HFFc6 (cell line): ENCODE results near the gene SEC11A. TPM values are rescaled to one million over a fixed set of nuclear protein-coding genes. Genes with fewer than 3 reads are reported as not detected.

Experiments used
- DNase-seq: peaks from one replicate; pipeline ENCODE4 v3.0.0-alpha.2; 2018
- H3K27ac Mint-ChIP-seq: 2 replicates; pipeline ENCODE4 v1.8.0; 2020; ENCODE audit warnings: mild to moderate bottlenecking, mixed read lengths
- H3K27me3 Mint-ChIP-seq: 2 replicates; pipeline ENCODE4 v1.8.0; 2021; ENCODE audit warnings: mild to moderate bottlenecking, moderate library complexity, mixed read lengths; ENCODE audit not compliant: insufficient read depth
- H3K36me3 Mint-ChIP-seq: 2 replicates; pipeline ENCODE4 v1.8.0; 2021; ENCODE audit warnings: low read depth, mixed read lengths
- H3K4me1 Mint-ChIP-seq: 2 replicates; pipeline ENCODE4 v1.8.0; 2020; ENCODE audit warnings: low read depth, mixed read lengths
- H3K4me3 Mint-ChIP-seq: 2 replicates; pipeline ENCODE4 v1.8.0; 2020; ENCODE audit warnings: mild to moderate bottlenecking, moderate library complexity, mixed read lengths
- H3K9me3 Mint-ChIP-seq: 2 replicates; pipeline ENCODE4 v1.8.0; 2020; ENCODE audit warnings: mild to moderate bottlenecking, mixed read lengths
- CTCF ChIP-seq: fragments of 200-600 bp; sonication (generic); IDR thresholded peaks from 2 replicates; pipeline ENCODE4 v1.5.0; 2021; ENCODE audit warnings: antibody characterized with exemption, mild to moderate bottlenecking
- total RNA-seq, 6 experiments: library from RNA; stranded (reverse); fragmentation: NEBNext Ultra II Directional; extraction: Animal tissue kit (Norgen Biotek cat#: 25700); gene quantifications; 2 replicates in 1 of 6; 3 replicates in 5 of 6; pipeline ENCODE4 v1.2.3, GENCODE V29; 2021

Gene SEC11A
- total RNA-seq, 6 experiments from 2014 or later: 203 to 230 (median 221) TPM

DNA sequence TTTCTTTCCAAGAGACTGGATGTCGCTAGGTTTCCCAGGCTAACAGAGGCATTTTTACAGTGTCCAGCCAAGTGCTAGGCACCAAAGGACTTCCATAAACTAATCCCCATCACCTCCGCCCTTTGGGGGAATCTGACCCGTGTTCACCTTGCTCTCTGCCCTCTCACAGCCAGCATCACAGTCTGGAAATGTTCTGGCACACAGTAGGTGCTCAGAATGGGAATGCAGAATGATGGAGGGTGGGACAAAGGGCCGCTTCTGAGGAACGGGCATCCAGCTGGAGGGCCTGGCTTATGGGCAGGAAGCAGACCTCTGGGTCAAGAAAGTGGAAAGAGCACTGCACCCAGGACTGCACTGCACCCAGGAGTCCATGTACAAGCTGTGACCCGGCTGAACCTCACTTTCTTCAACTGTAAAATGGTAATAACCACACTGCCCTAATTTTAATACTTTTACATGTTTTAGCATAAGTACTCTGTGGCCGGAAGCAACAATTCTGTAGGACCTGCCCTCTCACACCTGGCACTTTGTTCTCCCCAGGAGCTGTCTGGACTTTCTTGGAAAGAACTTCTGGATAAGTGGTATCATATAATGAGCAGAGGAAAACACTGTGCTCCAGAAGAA is 57.0 kb downstream of the SEC11A start:
- Mint-ChIP-seq H3K27ac (peak overlapping the region; percentile 76), H3K27me3 (no peaks in the 10 kb centered on the region; the same call in 1 of the 2 replicates), H3K36me3 (0 out of 2 replicates have a peak, but pooled peaks cover under 1% of the 10 kb centered on the region), H3K9me3 (no peaks in the 10 kb centered on the region), H3K4me3 (peak overlapping the region; percentile 70), H3K4me1 (peaks cover 35% of the 10 kb centered on the region)
- no peak for TF ChIP-seq CTCF
- no peak for DNase-seq

GRCh38 chr15:84658080-84658787 is 57.7 kb downstream of the SEC11A start, which contains the start of gene NMB:
TSS of gene NMB (minus strand) at chr15:84658199. CDS start at chr15:84658152, 47 bp downstream.
- DNase-seq: peak; percentile 59
- peaks cover 41% of the 10 kb centered on the region for H3K4me1 Mint-ChIP-seq

GRCh38 chr15:84657748-84658079 is 58.2 kb downstream of the SEC11A start:
- no peak for TF ChIP-seq CTCF
- no peaks in the 10 kb centered on the region; the same call in 1 of the 2 replicates for H3K27me3 Mint-ChIP-seq
- peaks cover 41% of the 10 kb centered on the region for H3K4me1 Mint-ChIP-seq
- peak overlapping the region; percentile 74 for H3K4me3 Mint-ChIP-seq
- H3K27ac Mint-ChIP-seq: no peak overlapping the region
- no peak for DNase-seq
- no peaks in the 10 kb centered on the region for H3K9me3 Mint-ChIP-seq
- H3K36me3 Mint-ChIP-seq: peaks cover 5% of the 10 kb centered on the region; the same call in 1 of the 2 replicates

More at GRCh38 chr15:84658080-84658787, 57.7 kb downstream of the SEC11A start, which contains the start of gene NMB:
- Mint-ChIP-seq H3K27me3 (no peaks in the 10 kb centered on the region; the same call in 1 of the 2 replicates), H3K4me3 (peak within 1 kb of the TSS; percentile 74), H3K27ac (peak within 1 kb of the TSS; percentile 76), H3K9me3 (no peaks in the 10 kb centered on the region), H3K36me3 (peaks cover 5% of the 10 kb centered on the region; the same call in 1 of the 2 replicates)
- peak; percentile 83 for TF ChIP-seq CTCF

GRCh38 chr15:84656972-84657371 is 59.0 kb downstream of the SEC11A start:
- peaks cover 48% of the 10 kb centered on the region for H3K4me1 Mint-ChIP-seq
- DNase-seq: no peak
- no peaks in the 10 kb centered on the region; the same call in 1 of the 2 replicates for H3K27me3 Mint-ChIP-seq
- no peaks in the 10 kb centered on the region for H3K9me3 Mint-ChIP-seq
- TF ChIP-seq CTCF: no peak
- H3K4me3 Mint-ChIP-seq: peak overlapping the region; percentile 74
- H3K27ac Mint-ChIP-seq: no peak overlapping the region
- H3K36me3 Mint-ChIP-seq: peaks cover 11% of the 10 kb centered on the region

GRCh38 chr15:84654689-84655453 is 61.1 kb downstream of the SEC11A start:
- Mint-ChIP-seq H3K4me3 (peak overlapping the region; percentile 99), H3K27me3 (no peaks in the 10 kb centered on the region; the same call in 1 of the 2 replicates), H3K36me3 (peaks cover 18% of the 10 kb centered on the region), H3K4me1 (peaks cover 55% of the 10 kb centered on the region), H3K9me3 (no peaks in the 10 kb centered on the region), H3K27ac (peak overlapping the region; percentile 99)
- TF ChIP-seq CTCF: peak; percentile 83
- peak; percentile 69 for DNase-seq
